Activated CD8-positive, alpha-beta memory T cell treated with anti-CD3 and anti-CD28 coated beads for 24 hours (primary cell): ENCODE data around the gene GALNTL6.

Experiments
- DNase-seq: peaks from one replicate; pipeline ENCODE4 v3.0.0-alpha.2; 2020

GALNTL6 gene

DNA sequence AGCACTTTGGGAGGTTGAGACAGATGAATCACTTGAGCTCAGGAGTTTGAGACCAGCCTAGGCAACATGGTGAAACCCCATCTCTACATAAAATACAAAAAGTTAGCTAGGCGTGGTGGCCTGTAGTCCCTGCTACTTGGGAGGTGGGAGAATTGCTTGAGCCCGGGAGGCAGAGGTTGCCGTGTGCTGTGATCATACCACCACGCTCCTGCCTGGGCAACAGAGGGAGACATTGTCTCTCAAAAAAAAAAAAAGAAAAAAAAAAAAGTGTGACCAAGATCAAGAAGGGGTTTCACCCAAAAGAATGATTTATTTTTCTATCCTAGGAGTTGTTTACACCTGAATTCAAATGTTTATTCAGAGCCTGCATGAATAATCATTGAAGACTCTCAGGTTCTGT lies 783.0 kb downstream of the GALNTL6 start:
- DNase-seq, result no peak

DNA sequence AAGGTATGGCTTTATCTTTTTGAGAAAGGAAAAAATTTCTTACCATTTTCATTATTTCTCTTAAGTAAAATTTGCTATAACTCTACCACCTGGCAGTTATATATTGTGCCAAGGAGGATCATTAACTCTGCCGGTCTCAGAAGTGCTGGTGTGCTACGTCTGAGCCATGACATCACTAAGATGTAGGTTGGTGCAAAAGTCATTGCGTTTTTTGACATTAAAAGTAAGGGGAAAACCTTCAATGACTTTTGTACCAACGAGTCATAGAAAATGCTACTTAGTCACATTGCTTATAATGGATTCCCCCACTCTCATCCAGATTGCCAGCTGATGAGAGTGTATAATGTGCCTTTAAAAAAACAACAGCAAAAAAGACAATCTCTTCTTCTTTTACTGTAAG lies 786.4 kb downstream of the GALNTL6 start:
- no peak for DNase-seq

DNA sequence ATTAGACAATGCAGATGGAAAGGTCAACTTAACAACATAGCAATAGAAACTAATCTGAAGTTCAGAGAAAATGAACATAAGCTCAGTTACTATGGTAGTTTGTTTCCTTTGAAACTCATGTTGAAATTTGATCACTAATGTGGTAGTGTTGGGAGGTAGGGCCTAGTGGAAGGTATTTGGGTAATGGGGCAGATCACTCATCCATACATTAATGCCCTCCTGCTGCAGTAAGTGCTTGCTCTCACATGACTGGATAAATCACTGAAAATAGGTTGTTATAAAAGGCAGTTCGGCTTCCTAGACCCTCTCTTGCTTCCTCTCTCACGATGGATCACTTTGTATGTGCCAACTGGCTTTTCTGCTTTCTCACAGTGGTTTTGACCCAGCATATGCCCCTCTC lies 788.0 kb downstream of the GALNTL6 start:
- no peak for DNase-seq

DNA sequence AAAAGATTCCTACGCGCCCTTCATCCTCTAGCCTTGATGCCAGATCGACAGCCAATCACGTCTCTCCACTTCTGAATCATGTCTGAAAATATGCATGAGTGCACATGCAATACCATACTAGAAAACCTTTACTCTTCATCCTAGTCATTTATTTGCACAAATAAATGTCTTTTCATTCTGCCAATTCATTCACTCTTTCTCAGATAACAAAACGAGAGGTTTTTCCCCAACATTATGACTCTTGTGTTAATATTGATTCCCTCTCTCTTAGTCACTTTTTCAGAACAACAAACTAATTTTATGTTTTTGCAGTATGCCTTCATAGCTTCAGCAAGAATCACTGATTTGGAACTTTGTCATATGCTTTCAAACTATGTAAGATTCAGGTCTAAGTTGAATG lies 806.0 kb downstream of the GALNTL6 start:
- DNase-seq, result no peak

DNA sequence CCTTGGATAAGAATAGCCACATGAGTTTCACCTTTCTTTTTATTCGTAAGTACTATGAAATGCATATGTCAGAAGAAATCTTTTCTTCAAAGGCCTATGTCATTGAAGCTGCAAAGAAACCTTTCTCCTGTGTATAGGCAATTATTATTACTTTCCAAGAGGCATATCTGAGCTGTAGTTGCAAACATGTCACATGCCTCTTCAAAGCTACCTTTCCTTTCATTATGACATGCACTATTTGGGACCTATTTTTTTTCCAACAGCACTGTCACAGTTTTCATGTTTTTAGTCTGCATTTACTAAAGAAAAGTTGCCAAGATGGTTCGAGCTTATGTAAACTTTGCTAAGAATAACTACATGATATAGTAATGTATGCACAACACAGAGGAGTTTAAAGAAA lies 806.6 kb downstream of the GALNTL6 start:
- DNase-seq, result no peak

DNA sequence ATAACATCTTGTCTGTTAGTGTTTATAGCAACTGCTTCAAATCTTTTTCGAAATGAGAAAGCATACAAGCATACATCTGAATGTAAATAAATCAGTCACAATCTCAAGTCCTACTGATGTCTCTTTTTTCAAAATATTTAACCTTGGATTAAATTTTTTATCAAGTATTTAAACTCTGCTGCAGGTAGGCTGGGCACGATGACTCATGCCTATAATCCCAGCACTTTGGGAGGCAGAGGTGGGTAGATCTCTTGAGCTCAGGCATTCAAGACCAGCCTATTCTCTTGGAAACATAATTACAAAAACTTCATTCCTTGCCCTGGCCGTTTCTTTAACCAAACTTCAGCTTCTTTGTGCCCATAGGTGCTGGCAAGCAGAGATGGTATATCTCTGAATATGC lies 815.1 kb downstream of the GALNTL6 start:
- no peak for DNase-seq

DNA sequence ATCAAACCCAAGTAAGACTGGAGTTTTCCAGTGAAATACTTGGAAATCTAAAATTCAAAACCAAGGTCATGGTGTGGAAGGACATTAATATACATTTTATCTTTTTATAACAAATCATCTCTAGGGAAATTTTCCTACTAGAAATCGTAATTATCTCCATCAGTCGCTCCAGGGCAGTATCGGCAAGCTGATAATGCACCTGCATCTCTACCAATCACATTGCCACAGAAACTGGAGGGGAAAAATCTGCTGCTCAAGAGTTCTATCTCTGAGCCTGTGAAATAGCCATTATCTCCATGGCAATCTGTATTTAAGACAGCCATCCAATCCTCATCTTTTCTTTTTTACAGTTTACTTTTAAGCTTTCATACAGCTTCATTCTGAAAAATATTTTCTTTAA lies 817.1 kb downstream of the GALNTL6 start:
- DNase-seq, result no peak

DNA sequence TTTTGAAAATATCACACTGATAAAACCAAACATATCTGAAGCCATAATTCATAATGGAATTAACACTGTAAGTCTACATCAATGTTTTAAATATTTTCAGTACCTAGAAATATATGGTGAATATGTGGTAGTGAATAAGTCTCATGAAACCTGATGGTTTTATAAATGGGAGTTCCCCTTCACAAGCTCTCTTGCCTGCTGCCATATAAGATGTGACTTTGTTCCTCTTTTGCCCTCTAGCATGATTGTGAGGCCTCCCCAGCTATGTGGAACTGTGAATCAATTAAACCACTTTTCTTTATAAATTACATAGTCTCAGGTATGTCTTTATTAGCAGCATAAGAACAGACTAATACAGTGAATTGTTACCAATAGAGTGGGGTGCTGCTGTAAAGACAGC lies 818.6 kb downstream of the GALNTL6 start:
- DNase-seq, result no peak

DNA sequence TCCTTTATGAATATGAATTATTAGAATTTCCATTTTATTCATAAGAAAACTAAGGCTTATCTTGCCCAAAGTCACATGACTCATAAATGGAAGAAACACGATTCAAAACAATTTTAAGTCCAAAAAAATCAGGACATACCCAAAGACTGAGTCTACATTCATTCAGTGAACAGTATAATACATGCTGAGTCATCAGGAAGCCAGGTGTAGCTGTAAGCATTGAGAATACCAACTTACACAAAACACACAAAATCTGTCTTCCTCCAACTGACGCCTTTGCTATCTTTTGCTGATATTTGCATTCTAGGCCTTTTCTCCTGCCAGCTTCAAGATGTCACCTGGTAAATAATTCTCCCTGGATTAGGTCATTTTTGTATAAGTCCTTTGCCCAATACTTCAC lies 835.3 kb downstream of the GALNTL6 start:
- DNase-seq, result no peak

DNA sequence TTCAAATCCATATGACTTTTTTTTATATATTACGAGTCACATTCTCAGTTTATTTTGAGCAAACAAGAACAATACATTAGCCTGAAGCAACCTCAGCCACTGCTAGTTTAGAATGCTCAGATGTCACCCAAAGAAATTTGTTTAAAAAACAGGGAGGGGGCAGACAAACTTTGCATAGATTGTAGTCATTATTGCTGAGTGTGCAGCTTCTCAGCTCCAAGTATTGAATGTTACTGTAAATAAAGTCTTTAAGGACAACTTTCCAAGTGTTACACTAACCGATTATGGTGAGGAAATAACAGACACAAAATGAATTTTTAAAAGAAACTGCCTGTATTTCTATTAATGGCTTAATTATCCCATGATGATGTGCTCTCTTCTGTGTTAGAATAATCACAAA lies 835.9 kb downstream of the GALNTL6 start:
- DNase-seq, result no peak

DNA sequence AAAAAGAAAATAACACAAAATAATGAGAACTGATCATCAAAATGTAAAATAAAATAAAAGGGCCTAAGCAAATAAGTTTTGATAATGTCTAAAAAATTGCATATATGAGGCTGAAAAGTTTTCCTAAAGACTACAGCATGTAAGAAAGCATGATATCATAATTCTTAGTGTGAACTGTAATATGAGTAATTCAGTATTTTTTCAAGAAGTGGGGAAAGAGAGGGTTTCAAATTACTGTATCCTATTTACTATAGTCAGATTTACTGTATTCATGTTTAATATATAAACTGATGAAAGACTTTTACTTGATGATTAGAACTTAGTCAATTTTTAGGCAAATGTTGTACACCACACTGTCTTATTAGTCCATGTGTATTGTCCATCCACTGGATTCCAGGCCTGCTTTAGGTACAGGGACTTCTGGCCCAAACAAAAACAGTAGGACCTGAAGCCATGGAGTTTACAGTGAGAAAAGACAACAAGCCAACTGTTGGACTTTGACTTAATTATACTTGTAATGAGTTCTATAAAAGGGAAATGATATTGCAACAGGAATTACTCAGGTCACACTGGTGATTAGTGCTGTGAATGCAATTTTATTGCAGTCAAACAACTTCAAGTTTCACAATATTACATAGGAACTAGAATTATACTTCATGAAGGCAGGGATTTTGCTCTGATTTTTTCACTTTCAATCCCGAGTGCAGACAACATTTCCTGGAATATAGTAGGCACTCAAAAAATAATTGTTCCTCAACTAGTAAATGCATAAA lies 837.7 kb downstream of the GALNTL6 start:
- DNase-seq, result no peak

DNA sequence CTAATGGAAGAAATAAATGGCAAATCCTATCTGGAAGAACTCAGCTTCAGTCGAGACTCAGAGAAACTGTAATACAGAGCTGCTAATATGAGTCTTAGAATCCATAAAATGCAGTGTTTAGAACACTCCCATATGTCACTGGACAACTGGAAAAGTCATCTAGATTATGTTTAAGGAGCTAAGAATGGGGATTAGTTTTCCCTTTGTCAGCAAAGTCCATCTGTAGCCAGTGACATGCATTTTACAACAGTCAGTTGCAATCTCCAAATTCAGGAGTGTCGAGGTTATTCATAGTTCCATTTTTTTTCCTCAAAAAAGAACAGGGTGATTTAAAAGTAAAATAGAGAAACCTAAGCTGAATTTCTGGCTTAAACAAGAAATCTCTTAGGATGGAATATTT lies 838.8 kb downstream of the GALNTL6 start:
- no peak for DNase-seq

DNA sequence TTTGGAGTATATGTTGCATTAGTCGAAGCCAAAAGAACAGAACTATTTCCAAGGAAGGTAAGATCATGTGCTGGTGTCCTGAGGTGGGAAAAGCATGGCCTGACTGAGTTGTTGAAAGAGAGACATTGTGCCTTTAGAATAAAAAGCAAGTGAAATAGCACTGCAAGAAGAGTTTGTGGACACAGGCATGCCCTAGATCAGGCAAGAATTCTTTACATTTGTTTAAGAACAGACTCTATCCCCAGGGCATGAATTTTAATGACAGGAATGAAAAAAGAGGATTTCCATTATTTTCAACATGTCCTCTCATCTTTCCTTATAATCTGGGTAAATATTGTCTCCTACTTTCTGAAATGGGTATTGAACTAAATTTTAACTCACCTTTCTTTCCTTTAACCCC lies 839.2 kb downstream of the GALNTL6 start:
- no peak for DNase-seq

DNA sequence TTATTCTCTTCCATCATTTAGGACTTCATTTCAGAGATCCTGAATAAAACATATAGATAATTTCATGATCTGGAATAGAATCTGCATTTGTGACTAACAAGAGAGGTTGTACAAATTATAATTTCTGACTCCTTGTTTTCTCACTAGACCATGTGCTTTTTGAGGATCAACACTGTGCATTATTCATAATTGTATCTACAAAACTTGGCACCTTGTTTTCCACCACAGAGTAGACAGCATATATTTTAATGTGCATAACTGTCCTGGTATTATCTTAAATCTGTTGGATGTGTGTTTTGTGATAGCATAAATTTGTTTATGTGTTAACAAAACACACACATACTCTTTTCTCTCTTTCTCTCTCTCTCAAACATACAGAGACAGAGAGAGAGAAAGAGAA lies 840.5 kb downstream of the GALNTL6 start:
- no peak for DNase-seq

DNA sequence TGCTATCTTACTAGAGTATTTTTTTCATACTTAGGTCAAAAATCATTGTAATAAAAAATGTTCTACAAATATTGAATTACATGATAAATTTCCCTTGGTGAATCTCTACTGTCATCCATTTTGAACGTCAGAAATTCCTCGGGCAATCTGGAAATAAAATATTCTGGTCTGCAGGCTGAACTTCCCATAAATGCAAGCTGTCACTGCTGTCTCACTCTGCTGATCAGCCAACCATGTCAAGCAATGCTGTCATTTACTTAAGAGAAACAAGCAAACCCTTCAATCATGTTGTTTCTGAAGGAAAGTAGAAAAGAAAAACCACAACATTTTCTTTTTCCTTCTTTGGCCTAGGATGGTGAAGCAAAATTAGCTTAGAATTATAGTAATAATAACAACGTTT lies 841.3 kb downstream of the GALNTL6 start:
- DNase-seq, result no peak

DNA sequence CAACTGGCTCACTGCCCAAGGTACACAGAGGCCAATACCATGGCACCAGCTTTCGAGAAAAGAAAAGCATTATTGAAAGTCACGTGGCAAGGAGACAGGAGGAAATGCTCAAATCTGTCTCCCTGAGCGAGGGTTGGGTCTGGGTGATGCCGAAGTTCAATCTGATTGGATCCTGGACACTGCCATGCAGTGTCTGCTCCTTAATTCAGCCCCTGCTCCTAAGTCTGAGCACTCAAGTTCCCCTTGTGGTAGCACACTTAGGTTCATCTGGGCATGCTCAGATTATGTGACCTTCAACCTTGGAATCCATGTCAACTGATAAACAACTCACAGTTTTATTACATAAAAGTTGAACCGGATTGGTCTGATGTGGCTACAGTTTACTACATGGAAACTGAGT lies 842.9 kb downstream of the GALNTL6 start:
- DNase-seq, result no peak

DNA sequence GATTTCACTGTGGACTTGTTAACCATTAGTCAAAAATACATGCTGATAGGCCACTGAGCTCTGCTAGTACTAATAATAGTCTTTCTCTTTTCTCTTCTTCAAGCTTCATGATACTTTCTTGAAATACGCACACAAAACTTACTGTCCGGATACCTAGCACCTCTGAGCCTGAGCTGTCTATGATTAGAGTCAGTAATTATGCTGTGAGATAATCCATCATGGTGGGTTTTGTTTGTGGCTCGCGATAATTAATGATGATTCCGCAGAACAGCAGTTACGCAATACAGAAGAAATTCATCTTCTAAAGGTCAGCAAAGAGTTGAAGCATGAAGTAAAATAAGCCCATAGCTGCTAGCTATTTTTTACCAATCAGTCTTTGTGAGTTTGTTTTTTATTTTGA lies 843.9 kb downstream of the GALNTL6 start:
- no peak for DNase-seq

DNA sequence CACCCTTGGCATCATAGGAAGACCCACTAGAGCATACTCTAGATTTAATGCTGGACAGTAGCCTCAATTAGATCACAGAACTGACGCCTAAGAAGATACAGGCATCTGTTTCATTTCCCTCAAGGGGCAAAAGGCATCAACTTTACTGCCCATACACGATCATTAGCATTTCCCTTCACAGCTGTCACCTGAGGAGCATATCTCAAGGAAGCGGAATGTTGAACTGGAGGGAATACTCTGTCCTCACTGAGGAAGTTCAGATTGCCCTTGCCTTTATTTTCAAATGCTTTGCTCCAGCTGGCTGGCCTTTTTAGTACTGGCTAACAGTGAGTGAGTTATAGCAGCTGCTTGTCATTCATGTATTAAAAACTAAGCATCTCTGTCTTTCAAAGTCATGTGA lies 847.0 kb downstream of the GALNTL6 start:
- no peak for DNase-seq

DNA sequence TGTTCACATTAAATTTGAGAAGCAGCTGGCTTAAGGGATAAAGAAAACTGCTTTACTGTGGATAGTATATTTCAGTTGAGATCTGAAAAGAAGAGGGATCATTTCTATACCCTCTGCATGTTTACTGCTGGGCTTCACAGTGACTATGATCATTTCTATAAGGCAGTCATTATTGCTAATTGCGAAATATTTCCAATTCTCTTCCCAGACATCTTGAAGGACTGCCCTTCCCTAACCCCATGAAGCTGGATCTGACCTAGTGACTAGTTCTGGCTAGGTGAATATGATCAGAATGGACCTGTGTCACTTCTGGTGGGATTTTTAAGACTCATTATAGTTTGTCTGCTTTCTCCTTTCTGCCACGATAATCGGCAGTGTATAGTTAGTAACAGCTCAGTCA lies 848.9 kb downstream of the GALNTL6 start:
- DNase-seq, result no peak

DNA sequence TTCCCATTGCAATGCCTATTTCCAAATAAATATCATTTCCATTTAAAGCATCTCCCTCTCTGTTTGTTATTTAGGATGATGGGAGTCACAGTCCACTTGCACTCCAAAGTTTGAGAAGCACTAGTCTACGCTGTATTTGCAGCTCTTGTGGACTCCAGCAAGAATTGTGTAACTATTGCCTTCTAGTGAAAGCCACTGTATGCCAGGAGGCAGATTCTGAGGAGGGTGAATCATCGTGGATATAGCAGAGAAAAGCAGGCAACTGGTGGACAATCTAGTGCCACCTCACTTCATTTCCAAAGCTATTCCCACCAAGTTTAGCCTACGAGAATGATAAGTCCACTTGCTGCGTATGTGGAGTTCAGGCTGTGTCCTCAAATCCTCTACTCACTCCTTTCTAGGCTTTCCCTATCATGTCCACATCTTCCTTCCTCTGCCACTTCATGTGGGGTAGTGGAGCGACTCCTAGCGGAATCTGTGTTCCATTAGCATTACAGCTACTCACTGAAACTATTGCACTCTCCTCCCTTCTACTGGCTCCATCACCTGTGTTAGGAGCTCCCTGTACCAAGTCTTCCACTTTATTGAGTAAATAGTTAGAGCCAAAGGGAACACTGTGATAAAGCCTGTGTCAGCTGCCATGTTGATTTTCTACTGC lies 853.6 kb downstream of the GALNTL6 start:
- DNase-seq, result no peak

DNA sequence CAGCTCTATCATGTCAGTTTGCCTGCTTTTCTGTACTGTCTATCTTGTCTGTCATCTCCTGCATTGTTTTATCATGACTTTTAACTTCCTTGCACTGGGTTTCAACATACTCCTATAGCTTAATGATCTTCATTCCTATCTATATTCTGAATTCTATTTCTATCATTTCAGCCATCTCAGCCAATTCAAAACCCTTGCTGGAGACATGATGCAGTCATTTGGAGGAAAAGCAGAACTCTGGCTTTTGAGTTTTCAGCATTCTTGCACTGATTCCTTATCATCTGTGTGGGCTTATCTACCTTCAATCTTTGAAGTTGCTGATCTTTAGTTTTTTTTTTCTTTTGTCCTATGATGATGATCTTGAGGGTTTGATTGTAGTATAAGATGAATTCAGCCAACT lies 861.6 kb downstream of the GALNTL6 start:
- no peak for DNase-seq

DNA sequence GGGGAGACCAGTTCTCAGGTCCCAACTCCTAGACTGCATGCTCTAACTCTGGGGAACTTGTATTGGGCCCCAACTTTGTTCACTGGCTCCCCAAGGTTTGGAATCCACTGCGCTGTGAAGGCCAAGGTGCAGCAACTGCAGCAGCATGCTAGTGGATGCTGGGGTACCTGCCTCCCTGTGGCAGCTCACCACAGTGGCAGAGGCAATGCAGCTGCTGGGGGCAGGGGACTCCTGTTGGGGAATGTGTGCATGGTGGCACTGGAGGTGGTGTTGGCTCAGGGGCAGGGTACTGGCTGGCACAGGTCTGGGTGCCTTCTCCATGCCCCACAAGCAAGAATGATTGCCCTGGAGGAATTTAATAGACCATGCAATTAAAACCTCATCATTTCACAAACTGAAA lies 862.0 kb downstream of the GALNTL6 start:
- DNase-seq, result no peak

DNA sequence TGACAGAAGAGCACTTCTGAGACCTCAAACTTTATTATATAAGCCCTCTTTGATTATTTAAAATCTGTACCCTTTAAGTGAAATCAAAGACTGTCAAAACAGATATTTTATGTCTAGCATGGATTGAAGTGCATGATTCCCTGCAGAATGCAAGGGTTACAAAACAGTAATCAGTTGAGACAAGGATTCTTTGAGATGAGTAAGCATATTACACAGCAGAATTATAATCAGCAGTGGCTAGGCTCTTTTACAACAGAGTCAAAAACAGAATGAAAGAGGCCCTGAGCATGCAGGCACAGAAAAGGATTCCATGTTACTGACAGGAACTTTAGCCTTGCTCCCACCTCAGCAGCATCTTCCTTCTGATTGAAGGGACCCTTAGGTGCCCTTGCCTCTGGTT lies 867.5 kb downstream of the GALNTL6 start:
- no peak for DNase-seq

DNA sequence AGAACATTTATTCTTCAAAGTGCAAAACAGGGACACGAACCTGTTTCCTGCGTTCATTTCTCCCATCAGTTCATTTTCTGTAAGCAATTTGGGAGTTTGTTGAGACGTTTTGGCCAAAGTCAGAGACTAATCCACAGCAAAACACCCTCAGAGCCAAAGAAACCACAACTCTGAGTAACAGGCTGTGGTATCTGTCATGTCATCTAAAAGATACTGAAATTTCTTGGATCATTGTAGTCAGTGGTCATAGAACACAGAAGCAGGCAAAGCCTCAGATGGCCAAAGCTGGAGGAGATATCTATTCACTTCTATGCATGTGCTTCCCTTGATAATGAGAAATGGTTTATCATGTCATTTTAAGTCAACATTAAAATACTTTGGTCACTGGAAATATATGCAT lies 869.8 kb downstream of the GALNTL6 start:
- no peak for DNase-seq

DNA sequence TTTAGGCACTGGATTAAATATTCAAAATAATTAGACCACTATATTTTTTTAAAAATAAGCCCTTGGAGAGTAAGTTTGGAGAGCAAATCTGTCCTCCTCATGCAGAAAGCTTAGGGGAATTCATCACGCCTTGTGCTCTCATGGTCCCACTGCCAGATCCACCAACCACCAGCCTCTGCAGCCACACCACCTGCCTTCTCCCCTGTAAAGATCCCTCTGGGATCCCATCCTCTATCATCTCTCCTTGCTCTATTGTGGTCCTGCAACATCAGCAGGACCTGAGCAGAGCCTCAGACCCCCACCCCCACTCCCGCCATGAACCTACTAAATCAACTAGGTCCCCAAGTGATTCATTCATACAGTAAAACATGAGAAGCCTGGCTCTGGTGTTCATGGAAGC lies 872.8 kb downstream of the GALNTL6 start:
- no peak for DNase-seq
